Right lobe of liver (tissue), 6 donors: Measurements from ENCODE around the gene RMDN2. TPM values are rescaled to one million over a fixed set of nuclear protein-coding genes. Genes with fewer than 3 reads are reported as not detected.

ENCODE experiments used
- ATAC-seq, 4 donors: fragments of 200-7000 bp; cut with Tn5 transposase; one replicate each; pipeline ENCODE4 v1.9.1; 2020; ENCODE audit warnings: mild to moderate bottlenecking in 4 of 4, moderate library complexity in 4 of 4
- DNase-seq, 3 donors: peaks; one replicate each; pipeline ENCODE4 v3.0.0-alpha.2; 2020
- H3K27ac ChIP-seq, 3 donors: fragments of 200-600 bp; one replicate each; pipeline ENCODE4 v1.8.0; 2022
- H3K27me3 ChIP-seq, 2 donors: fragments of 200-600 bp; one replicate each; pipeline ENCODE4 v1.8.0; 2022
- H3K36me3 ChIP-seq, 4 donors: fragments of 200-600 bp; sonication (generic) in 1 of 4; one replicate each; pipeline versions ENCODE4 v1.5.1 to v1.8.0; 2017 to 2022; ENCODE audit warnings: control low read depth in 1 of 4
- H3K4me1 ChIP-seq, 4 donors: fragments of 200-600 bp; sonication (generic) in 1 of 4; one replicate each; pipeline versions ENCODE4 v1.5.1 to v1.8.0; 2017 to 2022; ENCODE audit warnings: control low read depth in 1 of 4
- H3K4me3 ChIP-seq, 3 donors: fragments of 200-600 bp; one replicate each; pipeline ENCODE4 v1.8.0; 2022
- H3K9me3 ChIP-seq, 4 donors: fragments of 200-600 bp; sonication (generic) in 1 of 4; one replicate each; pipeline versions ENCODE4 v1.5.1 to v1.8.0; 2017 to 2022; ENCODE audit warnings: control low read depth in 1 of 4
- POLR2A ChIP-seq: fragments of 450-650 bp; IDR thresholded peaks from one replicate; pipeline ENCODE4 v1.6.1; 2017; ENCODE audit warnings: antibody characterized with exemption, mild to moderate bottlenecking
- WGBS: methylation state at CpG from one replicate; pipeline ENCODE4 v1.1.6; 2018; ENCODE audit warnings: low coverage, low lambda C conversion rate; ENCODE audit not compliant: insufficient coverage; ENCODE audit errors: missing lambda C conversion rate; 5-methylcytosine and 5-hydroxymethylcytosine counted together
- intact Hi-C, 2 donors: fragments of 100-400 bp; cut with DNase I; formaldehyde crosslinking; loops; one replicate each; pipeline versions ENCODE4 v1.11.2 to v1.14.1; 2022
- total RNA-seq, 6 experiments: library from RNA; depleted of rRNA in 2 of 6; stranded (reverse); fragments of >200 nt in 2 of 6; fragmentation: NEBNext Ultra II Directional in 3 of 6; extraction: Animal tissue kit (Norgen Biotek cat#: 25700) in 3 of 6; gene quantifications; one replicate each; pipeline versions ENCODE4 v1.1.0 to v1.2.4, GENCODE V29; 2016 to 2023
- TF ChIP-seq, protein P1 (sequence below), 4 donors: fragments of 200-600 bp in 3 of 4; fragments of 450-650 bp in 1 of 4; IDR thresholded peaks; one replicate each; pipeline versions ENCODE4 v1.5.1 to v1.8.0; 2016 to 2022; ENCODE audit warnings: antibody characterized with exemption in 4 of 4, mild to moderate bottlenecking in 2 of 4
- donor health status: DM: no; HTN: yes; CAD: no.
- donor health status: DM: no; HTN: no; CAD: no.
- donor health status: DM: no; HTN: no; CAD: no.
- donor health status: DM: no; HTN: yes; CAD: no.
- donor health status: DM: no; HTN: yes; CAD: no.

Gene RMDN2
- total RNA-seq, 6 experiments from 2014 or later: 8.8 to 18.5 (median 15.7) TPM

DNA sequence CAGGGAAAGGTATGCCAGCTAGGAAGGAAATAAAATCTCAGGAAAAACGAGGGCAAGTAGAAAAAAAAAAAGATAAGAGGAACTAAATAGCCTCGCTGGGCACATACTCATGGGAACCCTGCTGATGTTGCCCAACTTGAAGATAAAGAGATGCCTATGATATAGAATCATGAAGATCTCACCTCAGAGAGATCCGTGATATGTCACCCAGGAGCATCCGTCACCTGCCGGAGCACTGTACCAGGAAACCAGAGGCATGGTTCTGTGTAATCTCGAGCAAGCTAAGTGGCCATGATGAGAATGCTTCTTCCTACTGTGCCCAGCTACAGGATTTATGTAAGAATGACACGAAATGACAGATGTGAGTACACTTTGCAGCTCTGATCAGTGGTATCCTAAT is 110.9 kb downstream of the RMDN2 start:
- 79% methylated on average over 6 of the region's 7 CpGs for WGBS
- Histone ChIP-seq H3K4me3 (no peak overlapping the region), H3K27me3 (no peaks in the 10 kb centered on the region), H3K9me3 (no peaks in the 10 kb centered on the region), H3K27ac (no peak overlapping the region), H3K4me1 (no peaks in the 10 kb centered on the region), H3K36me3 (no peaks in the 10 kb centered on the region)
- no peak for DNase-seq
- TF ChIP-seq POLR2A: no peak
- TF ChIP-seq, protein P1, sequence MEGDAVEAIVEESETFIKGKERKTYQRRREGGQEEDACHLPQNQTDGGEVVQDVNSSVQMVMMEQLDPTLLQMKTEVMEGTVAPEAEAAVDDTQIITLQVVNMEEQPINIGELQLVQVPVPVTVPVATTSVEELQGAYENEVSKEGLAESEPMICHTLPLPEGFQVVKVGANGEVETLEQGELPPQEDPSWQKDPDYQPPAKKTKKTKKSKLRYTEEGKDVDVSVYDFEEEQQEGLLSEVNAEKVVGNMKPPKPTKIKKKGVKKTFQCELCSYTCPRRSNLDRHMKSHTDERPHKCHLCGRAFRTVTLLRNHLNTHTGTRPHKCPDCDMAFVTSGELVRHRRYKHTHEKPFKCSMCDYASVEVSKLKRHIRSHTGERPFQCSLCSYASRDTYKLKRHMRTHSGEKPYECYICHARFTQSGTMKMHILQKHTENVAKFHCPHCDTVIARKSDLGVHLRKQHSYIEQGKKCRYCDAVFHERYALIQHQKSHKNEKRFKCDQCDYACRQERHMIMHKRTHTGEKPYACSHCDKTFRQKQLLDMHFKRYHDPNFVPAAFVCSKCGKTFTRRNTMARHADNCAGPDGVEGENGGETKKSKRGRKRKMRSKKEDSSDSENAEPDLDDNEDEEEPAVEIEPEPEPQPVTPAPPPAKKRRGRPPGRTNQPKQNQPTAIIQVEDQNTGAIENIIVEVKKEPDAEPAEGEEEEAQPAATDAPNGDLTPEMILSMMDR (IDR thresholded peaks at IDR 0.05): no peak
- no peak for ATAC-seq
- intact Hi-C loops: no loop called here

DNA sequence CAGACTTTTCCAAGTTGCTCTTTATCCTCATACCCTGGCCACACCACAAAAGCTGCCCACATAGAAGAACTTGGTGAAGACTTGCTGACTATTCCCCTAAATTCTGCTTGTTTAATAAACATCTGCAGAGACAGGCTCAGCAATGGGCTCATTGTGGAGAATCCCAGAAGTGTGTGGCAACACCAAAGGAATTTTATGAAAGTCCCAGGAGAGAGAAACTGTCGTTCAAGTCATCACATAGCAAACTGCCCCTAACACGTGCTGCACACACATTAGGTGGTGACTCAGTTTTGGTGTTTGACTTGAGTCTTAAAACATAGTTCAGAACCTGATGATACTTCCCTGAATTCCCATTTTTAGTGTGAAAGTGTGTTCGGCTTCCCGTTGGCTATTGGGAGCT is 112.2 kb downstream of the RMDN2 start:
- Histone ChIP-seq H3K27me3 (no peaks in the 10 kb centered on the region), H3K4me1 (no peaks in the 10 kb centered on the region), H3K36me3 (no peaks in the 10 kb centered on the region), H3K4me3 (no peak overlapping the region), H3K27ac (no peak overlapping the region), H3K9me3 (no peaks in the 10 kb centered on the region)
- no peak for DNase-seq
- intact Hi-C loops: no loop called here
- TF ChIP-seq, protein P1 (IDR thresholded peaks at IDR 0.05): no peak
- no peak for TF ChIP-seq POLR2A
- 81% methylated on average over 4 of the region's 4 CpGs for WGBS
- no peak for ATAC-seq

DNA sequence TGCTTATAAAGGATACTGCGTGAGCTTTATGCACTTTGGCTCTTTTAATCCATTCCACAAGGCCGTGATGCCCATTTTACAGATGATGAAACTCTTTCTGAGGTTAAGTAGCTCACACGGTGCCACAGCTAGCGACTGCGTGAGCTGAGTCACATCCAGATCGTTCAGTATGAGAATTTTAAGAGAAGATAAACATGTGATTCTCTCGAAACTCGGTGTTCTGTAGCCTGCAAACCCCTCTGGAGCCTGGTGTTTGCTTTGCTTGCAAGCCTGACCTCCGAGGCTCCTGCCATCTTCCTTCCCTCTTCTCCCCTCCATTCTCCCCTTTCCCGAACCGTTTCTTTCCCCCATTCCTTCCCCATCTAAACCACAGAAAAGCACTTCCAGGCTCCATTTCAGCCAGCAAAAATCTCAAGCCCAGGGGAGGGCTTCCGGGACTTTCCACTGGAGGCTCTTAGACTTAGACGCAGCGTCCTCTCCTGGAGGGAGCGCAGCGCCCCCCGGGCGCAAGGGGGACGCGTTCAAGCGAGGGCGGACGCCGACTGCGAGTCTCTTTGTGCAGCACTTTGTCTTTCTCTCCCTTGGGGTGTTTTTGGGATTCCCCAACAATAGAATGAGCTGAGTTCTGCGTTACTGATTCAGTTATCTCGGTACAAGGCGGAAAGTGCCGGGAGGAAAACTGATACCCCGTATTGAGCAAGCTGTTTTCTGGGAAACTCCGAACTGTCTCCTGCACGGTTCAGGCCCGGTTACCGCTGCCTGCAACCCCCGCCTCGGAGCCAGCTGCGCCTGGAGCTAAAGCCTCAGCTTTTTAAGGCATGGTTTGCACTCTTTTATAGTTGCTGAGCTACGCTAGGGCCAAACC is 112.9 kb downstream of the RMDN2 start:
- Histone ChIP-seq H3K9me3 (no peaks in the 10 kb centered on the region), H3K27me3 (no peaks in the 10 kb centered on the region), H3K4me1 (no peaks in the 10 kb centered on the region), H3K27ac (no peak overlapping the region), H3K36me3 (no peaks in the 10 kb centered on the region), H3K4me3 (peak overlapping the region in 2 of 3 donors; percentile 9 to 11)
- ATAC-seq: peak; percentile 57 to 81 (median 70)
- WGBS: 25% methylated on average over 29 of the region's 38 CpGs
- intact Hi-C loops: no loop called here
- TF ChIP-seq POLR2A: no peak
- TF ChIP-seq, protein P1 (IDR thresholded peaks at IDR 0.05): peak in 2 of 4 donors; percentile 16 to 22
- peak in 1 of 3 donors; percentile 30 for DNase-seq

DNA sequence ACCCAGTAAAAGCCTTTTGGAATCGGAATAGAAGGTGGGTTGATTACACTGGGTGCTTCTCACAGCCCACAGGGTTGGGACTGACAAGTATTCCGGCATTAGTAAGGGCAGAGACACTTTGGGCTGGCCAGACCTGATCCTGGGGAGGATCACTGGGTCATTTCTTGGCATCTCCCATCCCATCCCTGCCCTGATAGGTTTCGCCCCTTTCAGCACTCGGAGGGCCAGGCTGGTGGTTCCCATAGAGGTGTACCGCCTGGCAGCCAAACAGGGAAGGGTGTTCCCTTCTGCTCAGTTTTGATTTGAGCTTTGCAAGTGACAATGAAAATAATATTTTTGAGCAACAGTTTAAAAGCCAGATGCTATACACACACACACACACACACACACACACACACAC is 113.6 kb downstream of the RMDN2 start:
- ATAC-seq (peak in 1 of 4 donors; percentile 11), DNase-seq (no peak)
- Histone ChIP-seq H3K27me3 (no peaks in the 10 kb centered on the region), H3K27ac (no peak overlapping the region), H3K4me1 (no peaks in the 10 kb centered on the region), H3K9me3 (no peaks in the 10 kb centered on the region), H3K36me3 (no peaks in the 10 kb centered on the region), H3K4me3 (no peak overlapping the region)
- TF ChIP-seq POLR2A: no peak
- TF ChIP-seq, protein P1 (IDR thresholded peaks at IDR 0.05): no peak
- intact Hi-C loops: no loop called here
- 81% methylated on average over 5 of the region's 5 CpGs for WGBS
